Measurements from ENCODE around the gene ERG28.

Gene ERG28

DNA sequence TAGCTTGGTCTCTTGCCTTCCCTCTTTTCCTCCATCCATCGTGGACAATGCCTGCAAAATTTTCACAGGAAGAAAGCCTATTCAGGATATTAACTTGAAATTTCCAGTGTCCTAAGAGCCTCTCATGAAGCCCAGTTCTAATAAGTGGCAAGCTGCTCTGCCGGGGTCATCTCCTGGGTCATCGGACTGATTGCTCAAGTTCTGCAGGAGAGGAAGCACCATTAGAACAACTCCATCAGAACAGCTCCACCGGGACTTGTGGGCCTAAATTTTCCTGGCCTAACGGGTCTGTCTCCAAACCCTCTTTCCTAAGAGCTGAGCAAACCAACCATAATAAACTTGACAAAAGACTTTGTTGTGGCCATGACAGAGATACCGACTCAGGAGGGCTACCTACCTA is 13.9 kb downstream of the ERG28 start:
- TF ChIP-seq, protein P1, sequence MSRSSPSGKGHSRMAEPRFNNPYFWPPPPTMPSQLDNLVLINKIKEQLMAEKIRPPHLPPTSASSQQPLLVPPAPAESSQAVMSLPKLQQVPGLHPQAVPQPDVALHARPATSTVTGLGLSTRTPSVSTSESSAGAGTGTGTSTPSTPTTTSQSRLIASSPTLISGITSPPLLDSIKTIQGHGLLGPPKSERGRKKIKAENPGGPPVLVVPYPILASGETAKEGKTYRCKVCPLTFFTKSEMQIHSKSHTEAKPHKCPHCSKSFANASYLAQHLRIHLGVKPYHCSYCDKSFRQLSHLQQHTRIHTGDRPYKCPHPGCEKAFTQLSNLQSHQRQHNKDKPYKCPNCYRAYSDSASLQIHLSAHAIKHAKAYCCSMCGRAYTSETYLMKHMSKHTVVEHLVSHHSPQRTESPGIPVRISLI (tag by site-specific recombination; IDR thresholded peaks at IDR 0.05): no peak
- POLR2A ChIA-PET: interaction anchor here (1.4 kb wide), 1 partner anchor 14 kb away, joined by 11 read pairs; the partner anchor contains the start of genes ERG28 and TTLL5
- Histone ChIP-seq H3K36me3 (ENCODE audit: control insufficient read depth in 2 of 2, insufficient read depth in 1 of 2, low read length in 2 of 2) (peaks cover 10 to 28% of the 10 kb centered on the region in 2 experiments), H3K4me1 (ENCODE audit: control insufficient read depth, insufficient read depth, low read length) (peaks cover 13% of the 10 kb centered on the region), H3K9me3 (ENCODE audit: control insufficient read depth, insufficient read depth, low read depth, low read length) (no peaks in the 10 kb centered on the region), H3K4me3 (ENCODE audit: low read depth, low read length) (no peak overlapping the region), H3K27ac (ENCODE audit: extremely low read depth, low read depth, low read length) (no peak overlapping the region)
- CTCF ChIA-PET: interaction anchor here (1.0 to 2.7 kb wide), 4 partner anchors 7 to 336 kb away, joined by 3 to 13 read pairs (median 5); partner anchors contain the start of gene FLVCR2

DNA sequence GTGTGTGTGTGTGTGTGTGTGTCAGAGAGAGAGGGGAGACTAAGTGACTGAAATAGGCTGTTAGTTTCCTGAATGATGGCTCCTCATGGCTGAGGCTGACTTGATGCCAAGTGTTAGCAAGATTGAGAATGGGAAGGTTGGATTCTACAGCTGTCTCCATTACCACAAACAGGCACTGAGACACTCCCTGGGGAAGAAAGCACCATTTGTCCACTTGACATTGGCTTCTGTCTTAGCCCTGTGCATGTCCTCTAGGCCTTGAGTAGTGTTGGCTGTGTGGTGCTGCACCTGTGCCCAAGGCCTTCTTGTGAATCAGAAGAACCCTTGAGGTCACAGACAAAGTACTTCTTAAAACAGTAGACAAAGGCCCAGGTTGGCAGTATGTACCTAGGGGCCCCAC is 15.6 kb downstream of the ERG28 start:
- Histone ChIP-seq H3K4me1 (ENCODE audit: control insufficient read depth, insufficient read depth, low read length) (peaks cover 13% of the 10 kb centered on the region), H3K9me3 (ENCODE audit: control insufficient read depth, insufficient read depth, low read depth, low read length) (no peaks in the 10 kb centered on the region), H3K27ac (ENCODE audit: extremely low read depth, low read depth, low read length) (no peak overlapping the region), H3K4me3 (ENCODE audit: low read depth, low read length) (no peak overlapping the region), H3K36me3 (ENCODE audit: control insufficient read depth in 2 of 2, insufficient read depth in 1 of 2, low read length in 2 of 2) (peaks cover 7 to 12% of the 10 kb centered on the region in 2 experiments)
- TF ChIP-seq, protein P2, sequence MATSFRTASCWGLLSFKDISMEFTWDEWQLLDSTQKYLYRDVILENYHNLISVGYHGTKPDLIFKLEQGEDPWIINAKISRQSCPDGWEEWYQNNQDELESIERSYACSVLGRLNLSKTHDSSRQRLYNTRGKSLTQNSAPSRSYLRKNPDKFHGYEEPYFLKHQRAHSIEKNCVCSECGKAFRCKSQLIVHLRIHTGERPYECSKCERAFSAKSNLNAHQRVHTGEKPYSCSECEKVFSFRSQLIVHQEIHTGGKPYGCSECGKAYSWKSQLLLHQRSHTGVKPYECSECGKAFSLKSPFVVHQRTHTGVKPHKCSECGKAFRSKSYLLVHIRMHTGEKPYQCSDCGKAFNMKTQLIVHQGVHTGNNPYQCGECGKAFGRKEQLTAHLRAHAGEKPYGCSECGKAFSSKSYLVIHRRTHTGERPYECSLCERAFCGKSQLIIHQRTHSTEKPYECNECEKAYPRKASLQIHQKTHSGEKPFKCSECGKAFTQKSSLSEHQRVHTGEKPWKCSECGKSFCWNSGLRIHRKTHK (tag by site-specific recombination; IDR thresholded peaks at IDR 0.05): no peak
- no peak for TF ChIP-seq ZNF175 (tag by site-specific recombination; IDR thresholded peaks at IDR 0.05)
- no peak for TF ChIP-seq ZNF600 (tag by site-specific recombination; IDR thresholded peaks at IDR 0.05)
- no peak for TF ChIP-seq ZNF302 (tag by site-specific recombination; IDR thresholded peaks at IDR 0.05; ENCODE audit: low read depth)
- TF ChIP-seq PRDM1 (tag by site-specific recombination; IDR thresholded peaks at IDR 0.05): no peak
- TF ChIP-seq ZNF585B (tag by site-specific recombination; IDR thresholded peaks at IDR 0.05): no peak
- no peak for TF ChIP-seq ZNF777 (tag by site-specific recombination; IDR thresholded peaks at IDR 0.05; ENCODE audit: borderline replicate concordance)
- no peak for TF ChIP-seq ZNF560 (tag by site-specific recombination; IDR thresholded peaks at IDR 0.05; ENCODE audit: borderline replicate concordance)
- TF ChIP-seq, protein P3, sequence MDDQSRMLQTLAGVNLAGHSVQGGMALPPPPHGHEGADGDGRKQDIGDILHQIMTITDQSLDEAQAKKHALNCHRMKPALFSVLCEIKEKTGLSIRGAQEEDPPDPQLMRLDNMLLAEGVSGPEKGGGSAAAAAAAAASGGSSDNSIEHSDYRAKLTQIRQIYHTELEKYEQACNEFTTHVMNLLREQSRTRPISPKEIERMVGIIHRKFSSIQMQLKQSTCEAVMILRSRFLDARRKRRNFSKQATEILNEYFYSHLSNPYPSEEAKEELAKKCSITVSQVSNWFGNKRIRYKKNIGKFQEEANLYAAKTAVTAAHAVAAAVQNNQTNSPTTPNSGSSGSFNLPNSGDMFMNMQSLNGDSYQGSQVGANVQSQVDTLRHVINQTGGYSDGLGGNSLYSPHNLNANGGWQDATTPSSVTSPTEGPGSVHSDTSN (CRISPR knock-in tag; IDR thresholded peaks at IDR 0.05): no peak
- no peak for TF ChIP-seq ZNF785 (tag by site-specific recombination; IDR thresholded peaks at IDR 0.05)
- TF ChIP-seq RBAK (tag by site-specific recombination; IDR thresholded peaks at IDR 0.05): no peak
- no peak for TF ChIP-seq ZNF223 (tag by site-specific recombination; IDR thresholded peaks at IDR 0.05)
- ChIA-PET POLR2A (no interaction called here), CTCF (interaction anchor here (0.7 to 2.7 kb wide), 2 partner anchors 48 to 67 kb away, joined by 4 to 13 read pairs; partner anchors contain the start of gene FLVCR2)

DNA sequence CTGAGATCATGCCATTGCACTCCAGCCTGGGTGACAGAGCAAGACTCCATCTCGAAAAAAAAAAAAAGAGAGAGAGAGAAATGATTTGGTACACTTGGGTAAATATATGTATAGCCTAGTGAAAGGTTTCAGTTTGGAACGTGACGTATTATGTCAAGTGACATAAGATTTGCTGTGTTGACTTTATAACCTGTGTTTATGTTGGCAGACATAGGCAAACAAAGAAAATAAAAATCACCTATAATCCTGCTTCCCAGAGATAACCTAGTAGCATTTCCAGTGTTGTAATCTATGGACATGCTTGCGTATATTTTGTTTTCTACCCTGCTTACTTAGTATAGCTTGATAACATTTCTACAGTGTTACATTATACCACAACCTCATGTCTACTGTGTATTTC is 16.7 kb downstream of the ERG28 start:
- H3K4me1 ChIP-seq (ENCODE audit: control insufficient read depth, insufficient read depth, low read length): peaks cover 13% of the 10 kb centered on the region
- H3K27ac ChIP-seq (ENCODE audit: extremely low read depth, low read depth, low read length): 0 out of 2 replicates have a peak overlapping the region, but pooled peaks have one; percentile 41
- ChIA-PET POLR2A (no interaction called here), CTCF (interaction anchor here (0.7 kb wide), 1 partner anchor 21 kb away, joined by 3 read pairs; no protein-coding TSS in a partner anchor)
- peaks cover 0 to 1% of the 10 kb centered on the region in 2 experiments; a peak in 1 of 3 replicates for H3K36me3 ChIP-seq (ENCODE audit: control insufficient read depth in 2 of 2, insufficient read depth in 1 of 2, low read length in 2 of 2)
- H3K4me3 ChIP-seq (ENCODE audit: low read depth, low read length): no peak overlapping the region
- no peaks in the 10 kb centered on the region for H3K9me3 ChIP-seq (ENCODE audit: control insufficient read depth, insufficient read depth, low read depth, low read length)
- TF ChIP-seq ZNF600 (tag by site-specific recombination; IDR thresholded peaks at IDR 0.05) (peak; percentile 0; the same call in 1 of the 2 replicates), ZXDB (tag by site-specific recombination; IDR thresholded peaks at IDR 0.05) (peak; percentile 79), ZBTB21 (tag by site-specific recombination; IDR thresholded peaks at IDR 0.05) (peak; percentile 43; the same call in 1 of the 2 replicates), OVOL3 (tag by site-specific recombination; IDR thresholded peaks at IDR 0.05) (0 out of 2 replicates have a peak, but pooled peaks have one; percentile 49), FEZF1 (tag by site-specific recombination; IDR thresholded peaks at IDR 0.05) (peak; percentile 90)
- TF ChIP-seq, protein P4, sequence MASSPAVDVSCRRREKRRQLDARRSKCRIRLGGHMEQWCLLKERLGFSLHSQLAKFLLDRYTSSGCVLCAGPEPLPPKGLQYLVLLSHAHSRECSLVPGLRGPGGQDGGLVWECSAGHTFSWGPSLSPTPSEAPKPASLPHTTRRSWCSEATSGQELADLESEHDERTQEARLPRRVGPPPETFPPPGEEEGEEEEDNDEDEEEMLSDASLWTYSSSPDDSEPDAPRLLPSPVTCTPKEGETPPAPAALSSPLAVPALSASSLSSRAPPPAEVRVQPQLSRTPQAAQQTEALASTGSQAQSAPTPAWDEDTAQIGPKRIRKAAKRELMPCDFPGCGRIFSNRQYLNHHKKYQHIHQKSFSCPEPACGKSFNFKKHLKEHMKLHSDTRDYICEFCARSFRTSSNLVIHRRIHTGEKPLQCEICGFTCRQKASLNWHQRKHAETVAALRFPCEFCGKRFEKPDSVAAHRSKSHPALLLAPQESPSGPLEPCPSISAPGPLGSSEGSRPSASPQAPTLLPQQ (tag by site-specific recombination; IDR thresholded peaks at IDR 0.05): peak; percentile 64; the same call in 1 of the 2 replicates
- TF ChIP-seq, protein P5, sequence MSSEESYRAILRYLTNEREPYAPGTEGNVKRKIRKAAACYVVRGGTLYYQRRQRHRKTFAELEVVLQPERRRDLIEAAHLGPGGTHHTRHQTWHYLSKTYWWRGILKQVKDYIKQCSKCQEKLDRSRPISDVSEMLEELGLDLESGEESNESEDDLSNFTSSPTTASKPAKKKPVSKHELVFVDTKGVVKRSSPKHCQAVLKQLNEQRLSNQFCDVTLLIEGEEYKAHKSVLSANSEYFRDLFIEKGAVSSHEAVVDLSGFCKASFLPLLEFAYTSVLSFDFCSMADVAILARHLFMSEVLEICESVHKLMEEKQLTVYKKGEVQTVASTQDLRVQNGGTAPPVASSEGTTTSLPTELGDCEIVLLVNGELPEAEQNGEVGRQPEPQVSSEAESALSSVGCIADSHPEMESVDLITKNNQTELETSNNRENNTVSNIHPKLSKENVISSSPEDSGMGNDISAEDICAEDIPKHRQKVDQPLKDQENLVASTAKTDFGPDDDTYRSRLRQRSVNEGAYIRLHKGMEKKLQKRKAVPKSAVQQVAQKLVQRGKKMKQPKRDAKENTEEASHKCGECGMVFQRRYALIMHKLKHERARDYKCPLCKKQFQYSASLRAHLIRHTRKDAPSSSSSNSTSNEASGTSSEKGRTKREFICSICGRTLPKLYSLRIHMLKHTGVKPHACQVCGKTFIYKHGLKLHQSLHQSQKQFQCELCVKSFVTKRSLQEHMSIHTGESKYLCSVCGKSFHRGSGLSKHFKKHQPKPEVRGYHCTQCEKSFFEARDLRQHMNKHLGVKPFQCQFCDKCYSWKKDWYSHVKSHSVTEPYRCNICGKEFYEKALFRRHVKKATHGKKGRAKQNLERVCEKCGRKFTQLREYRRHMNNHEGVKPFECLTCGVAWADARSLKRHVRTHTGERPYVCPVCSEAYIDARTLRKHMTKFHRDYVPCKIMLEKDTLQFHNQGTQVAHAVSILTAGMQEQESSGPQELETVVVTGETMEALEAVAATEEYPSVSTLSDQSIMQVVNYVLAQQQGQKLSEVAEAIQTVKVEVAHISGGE (tag by site-specific recombination; conservative IDR thresholded peaks at IDR 0.05; ENCODE audit: low read depth): 0 out of 2 replicates have a peak, but pooled peaks have one; percentile 4

All from HEK293 (cell line).